DND-41 (cell line): ENCODE results near the gene VWA1.

Experiments used
- CTCF ChIP-seq: IDR thresholded peaks from 2 replicates; pipeline ENCODE4 v1.5.1; 2012; ENCODE audit warnings: borderline replicate concordance, low read length, moderate library complexity, mild to moderate bottlenecking; ENCODE audit not compliant: poor library complexity, severe bottlenecking; ENCODE audit errors: extremely low read depth
- EZH2 ChIP-seq: IDR thresholded peaks from 3 replicates; pipeline ENCODE4 v1.6.1; 2012; ENCODE audit warnings: borderline replicate concordance, low read depth, mild to moderate bottlenecking, moderate library complexity, low read length, inconsistent platforms; ENCODE audit not compliant: severe bottlenecking

GRCh38 chr1:1424707-1425106 is 10.8 kb upstream of the VWA1 start:
- TF ChIP-seq CTCF (no peak), EZH2 (no peak)
